HepG2 (cell line): ENCODE measurements around the gene VDAC2. TPM values are rescaled to one million over a fixed set of nuclear protein-coding genes. Genes with fewer than 3 reads are reported as not detected.
A peak's percentile ranks its signal among the peaks of the same experiment; 100 is the strongest.

Source experiments
- ATAC-seq: fragments of 200-7000 bp; cut with Tn5 transposase; 3 replicates; pipeline ENCODE4 v1.9.1; 2020; ENCODE audit warnings: mild to moderate bottlenecking, moderate library complexity
- BruUV-seq: library from RNA; stranded (reverse); fragments of 400-500 nt; replicated peaks from 2 replicates; lab custom pipeline; 2021; lab: Mats Ljungman, UMichigan
- CTCF ChIA-PET: fragments of 300-600 bp; formaldehyde crosslinking; extraction: SDS; loops from one replicate; lab custom pipeline; 2021; ENCODE audit warnings: low total read pairs, inconsistent platforms, low intra/inter-chr PET ratio; lab: Yijun Ruan, JAX
- POLR2A ChIA-PET: fragments of 350-600 bp; sonication (Branson Sonifier 250); formaldehyde crosslinking; loops from one replicate; lab custom pipeline; 2020; ENCODE audit warnings: antibody characterized with exemption, inconsistent platforms; lab: Yijun Ruan, JAX
- DNase-seq: peaks from one replicate; pipeline ENCODE4 v3.0.0-alpha.2; 2015; ENCODE audit warnings: low spot score
- FAIRE-seq: peaks from 3 replicates; lab custom pipeline; 2011; peaks lifted over from hg19 to GRCh38; lab: Jason Lieb, UNC
- H2AFZ ChIP-seq: one replicate; pipeline ENCODE4 v1.6.1; 2011; ENCODE audit warnings: low read length, inconsistent platforms
- H3K27ac ChIP-seq: fragments of 300-600 bp; 3 replicates; pipeline ENCODE4 v1.8.0; 2011; ENCODE audit warnings: mixed run types, mild to moderate bottlenecking, mixed read lengths, low read length, inconsistent platforms; ENCODE audit not compliant: insufficient read depth; ENCODE audit errors: extremely low read length
- H3K27me3 ChIP-seq, 2 experiments: fragments of 200-600 bp in 1 of 2; 2 replicates in 1 of 2; 3 replicates in 1 of 2; pipeline versions ENCODE4 v1.6.0 to v1.8.0; 2011; ENCODE audit warnings: low read length in 2 of 2, mild to moderate bottlenecking in 2 of 2, moderate library complexity in 2 of 2, inconsistent platforms in 1 of 2; ENCODE audit not compliant: insufficient read depth in 2 of 2, control insufficient read depth in 1 of 2
- H3K36me3 ChIP-seq, 2 experiments: fragments of 200-600 bp in 1 of 2; replicated peaks in 1 of 2; 2 replicates in 1 of 2; 3 replicates in 1 of 2; pipeline versions ENCODE4 v1.5.1 to v1.8.0; 2011; ENCODE audit warnings: low read length in 2 of 2, inconsistent platforms in 1 of 2; ENCODE audit not compliant: insufficient read depth in 2 of 2, control insufficient read depth in 1 of 2
- H3K4me1 ChIP-seq: 2 replicates; pipeline ENCODE4 v1.5.1; 2012; ENCODE audit warnings: low read length, inconsistent platforms; ENCODE audit not compliant: insufficient read depth
- H3K4me2 ChIP-seq: 2 replicates; pipeline ENCODE4 v1.6.0; 2011; ENCODE audit warnings: low read depth, low read length, inconsistent platforms
- H3K4me3 ChIP-seq, 3 experiments: fragments of 200-600 bp in 1 of 3; sonication (generic), shearing (Covaris generic) in 1 of 3; replicated peaks in 1 of 3; 2 replicates each; pipeline ENCODE4 v1.5.1; 2011 to 2016; ENCODE audit warnings: low read length in 3 of 3, inconsistent platforms in 2 of 3, low read depth in 2 of 3, mild to moderate bottlenecking in 2 of 3, control low read depth in 1 of 3, mixed read lengths in 1 of 3; ENCODE audit not compliant: insufficient read depth in 1 of 3
- H3K79me2 ChIP-seq: one replicate; pipeline ENCODE4 v1.6.1; 2011; ENCODE audit warnings: low read length, inconsistent platforms; ENCODE audit not compliant: insufficient read depth
- H3K9ac ChIP-seq: 2 replicates; pipeline ENCODE4 v1.6.0; 2011; ENCODE audit warnings: mild to moderate bottlenecking, low read depth, low read length, inconsistent platforms; ENCODE audit not compliant: insufficient read depth
- H3K9me3 ChIP-seq: 2 replicates; pipeline ENCODE4 v1.5.1; 2012; ENCODE audit warnings: mild to moderate bottlenecking, low read length
- H4K20me1 ChIP-seq: 2 replicates; pipeline ENCODE4 v1.6.0; 2011; ENCODE audit warnings: inconsistent platforms, mild to moderate bottlenecking, low read length, moderate library complexity; ENCODE audit not compliant: insufficient read depth
- HNRNPL ChIP-seq: fragments of 200-400 bp; formaldehyde crosslinking; IDR thresholded peaks from 2 replicates; pipeline ENCODE4 v1.6.1; 2017; ENCODE audit warnings: mild to moderate bottlenecking, low read depth, low read length
- SRY ChIP-seq: sonication (generic); formaldehyde crosslinking; IDR thresholded peaks from 2 replicates; pipeline ENCODE4 v1.8.0; 2022; ENCODE audit warnings: mild to moderate bottlenecking, missing genetic modification reagents
- ZFP91 ChIP-seq: sonication (generic); formaldehyde crosslinking; IDR thresholded peaks from 2 replicates; pipeline ENCODE4 v1.9.0; 2022; ENCODE audit warnings: missing genetic modification reagents, mild to moderate bottlenecking, borderline replicate concordance
- ZNF12 ChIP-seq: sonication (generic); formaldehyde crosslinking; IDR thresholded peaks from 2 replicates; pipeline ENCODE4 v1.5.0; 2020; ENCODE audit warnings: missing genetic modification reagents
- ZNF281 ChIP-seq: sonication (generic); formaldehyde crosslinking; IDR thresholded peaks from 2 replicates; pipeline ENCODE4 v1.4.0; 2020; ENCODE audit warnings: missing genetic modification reagents, borderline replicate concordance
- ZNF329 ChIP-seq: sonication (generic); formaldehyde crosslinking; IDR thresholded peaks from 2 replicates; pipeline ENCODE4 v1.9.0; 2021; ENCODE audit warnings: low read depth, mild to moderate bottlenecking, missing genetic modification reagents
- ZNF574 ChIP-seq: sonication (generic); formaldehyde crosslinking; IDR thresholded peaks from 2 replicates; pipeline ENCODE4 v1.4.0; 2020; ENCODE audit warnings: missing genetic modification reagents
- WGBS: methylation state at CpG from one replicate; pipeline ENCODE4 v1.1.6; 2017; ENCODE audit warnings: low lambda C conversion rate; 5-methylcytosine and 5-hydroxymethylcytosine counted together
- in situ Hi-C: cut with HindIII; loops from 2 replicates; pipeline ENCODE4 v1.10.0; 2017; ENCODE audit warnings: low pct_unique_long_range_greater_than_20kb; ENCODE audit not compliant: extremely low pct_ligation_motif_present
- intact Hi-C: fragments of 100-400 bp; cut with micrococcal nuclease; formaldehyde crosslinking; loops from one replicate; pipeline ENCODE4 v1.10.0; 2022; ENCODE audit not compliant: unreplicated experiment
- polyA plus RNA-seq, 8 experiments: library from polyadenylated mRNA; depleted of rRNA in 3 of 8; stranded (reverse) in 7 of 8; unstranded in 1 of 8; fragments of >200 nt; fragmentation: Illumina TruSeq in 4 of 8; extraction: Trizol in 4 of 8; gene quantifications; 2 replicates each; pipeline versions ENCODE4 v1.2.1 to v1.2.3, GENCODE V29; 2011 to 2016; ENCODE audit warnings: low read depth in 4 of 8, missing spikeins in 1 of 8, mixed read lengths in 1 of 8; ENCODE audit not compliant: insufficient read depth in 1 of 8
- total RNA-seq, 5 experiments: library from RNA; depleted of rRNA; stranded (reverse); fragments of >200 nt; fragmentation: Illumina TruSeq; extraction: Trizol; gene quantifications; 2 replicates each; pipeline ENCODE4 v1.2.3, GENCODE V29; 2016; ENCODE audit warnings: low read depth in 1 of 5

The VDAC2 gene
- total and polyA plus RNA-seq, 2 of the 13 experiments (the other 11 are each of a cell fraction or from before 2014, with no cell fraction given) = 67.9 to 222 TPM

GRCh38 chr10:75245354-75246250, 35.0 kb downstream of the VDAC2 start:
- H3K27me3 ChIP-seq = no peaks in the 10 kb centered on the region
- no peaks in the 10 kb centered on the region for H4K20me1 ChIP-seq
- no peak overlapping the region for H2AFZ ChIP-seq
- no peak overlapping the region for H3K9ac ChIP-seq
- no peaks in the 10 kb centered on the region for H3K79me2 ChIP-seq
- peaks cover 36% of the 10 kb centered on the region for H3K4me1 ChIP-seq
- ATAC-seq (peak; percentile 25), DNase-seq (no peak), FAIRE-seq (no peak)
- H3K4me2 ChIP-seq = peak overlapping the region; percentile 52
- in situ Hi-C loops (no loop called here), intact Hi-C loops (no loop called here)
- no peaks in the 10 kb centered on the region for H3K9me3 ChIP-seq
- H3K36me3 ChIP-seq = no peaks in the 10 kb centered on the region
- no TSS peak for BruUV-seq
- peak; percentile 99 for TF ChIP-seq ZNF329 (CRISPR knock-in tag)
- TF ChIP-seq ZFP91 (CRISPR knock-in tag) = no peak
- no peak for TF ChIP-seq ZNF12 (CRISPR knock-in tag)
- peak; percentile 44; the same call in 1 of the 2 replicates for TF ChIP-seq ZNF281 (CRISPR knock-in tag)
- peak; percentile 12; the same call in 1 of the 2 replicates for TF ChIP-seq ZNF574 (CRISPR knock-in tag)
- no peak for TF ChIP-seq SRY (CRISPR knock-in tag)
- peak; percentile 47; the same call in 1 of the 2 replicates for TF ChIP-seq HNRNPL
- TF ChIP-seq, all 625 proteins: peak for 4
- WGBS = 10% methylated on average over 5 of the region's 10 CpGs
- no peak overlapping the region for H3K27ac ChIP-seq
- peak overlapping the region in 1 of 3 experiments; percentile 44; a peak in 1 of 6 replicates for H3K4me3 ChIP-seq
- POLR2A ChIA-PET = interaction anchor here (2.2 kb wide), 1 partner anchor 156 kb away, joined by 4 read pairs; the partner anchor contains the start of gene ZNF503
- CTCF ChIA-PET = no interaction called here
